Right hindlimb (tissue), 1 donor: ENCODE measurements around the gene OSBPL8.
"Not testable (repeated sequence)": the region's sequence is repeated elsewhere in the genome, so short reads cannot be mapped to it uniquely, and the experiment has no call there.

ENCODE experiments used
- DNase-seq: peaks from one replicate; pipeline ENCODE4 v3.0.0-alpha.2; 2018

Gene OSBPL8

GRCh38 chr12:76519538-76519937, 40.0 kb downstream of the OSBPL8 start:
- DNase-seq: no peak

GRCh38 chr12:76518699-76519098, 40.9 kb downstream of the OSBPL8 start:
- no peak for DNase-seq

GRCh38 chr12:76515271-76515670, 44.3 kb downstream of the OSBPL8 start:
- no peak for DNase-seq

DNA sequence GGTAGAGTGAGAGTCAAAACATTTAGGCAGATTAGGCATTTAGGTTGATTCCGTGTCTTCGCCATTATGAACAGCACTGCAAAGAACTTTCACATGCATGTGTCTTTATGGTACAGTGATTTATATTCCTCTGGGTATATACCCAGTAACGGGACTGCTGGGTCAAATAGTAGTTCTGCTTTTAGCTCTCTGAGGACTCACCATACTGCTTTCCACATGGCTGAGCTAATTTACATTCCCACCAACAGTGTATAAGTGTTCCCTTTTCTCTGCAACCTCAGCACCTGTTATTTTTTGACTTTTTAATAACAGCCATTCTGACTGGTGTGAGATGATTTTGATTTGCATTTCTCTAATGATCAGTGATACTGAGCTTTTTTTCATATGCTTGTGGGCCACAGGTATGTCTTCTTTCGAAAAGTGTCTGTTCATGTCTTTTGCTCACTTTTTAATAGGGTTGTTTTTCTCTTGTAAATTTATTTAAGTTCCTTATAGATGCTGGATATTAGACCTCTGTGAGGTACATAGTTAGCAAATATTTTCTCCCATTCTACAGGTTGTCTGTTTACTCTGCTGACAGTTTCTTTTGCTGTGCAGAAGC, 48.4 kb downstream of the OSBPL8 start:
- not testable (repeated sequence) for DNase-seq

- no peak for DNase-seq
These were observed 51.2 kb downstream of the OSBPL8 start for GRCh38 chr12:76508128-76508980.

DNA sequence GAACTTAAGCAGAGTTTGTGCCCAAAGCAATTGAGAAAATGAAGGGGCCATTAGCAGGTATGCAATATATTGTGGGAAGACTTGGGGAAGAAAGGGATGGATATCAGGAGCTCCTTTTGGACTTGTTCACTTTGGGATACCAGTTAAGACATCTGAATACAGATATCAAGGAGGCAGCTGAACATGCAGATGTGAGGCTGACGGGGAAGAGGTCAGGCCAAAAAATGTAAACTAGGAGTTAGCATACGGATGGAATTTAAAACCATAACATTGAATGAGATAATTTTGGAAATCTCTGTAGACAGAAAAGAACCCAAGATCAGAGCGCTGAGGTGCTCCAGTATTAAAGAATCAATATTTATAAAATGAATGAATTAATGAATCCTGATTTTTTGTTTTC, 53.4 kb downstream of the OSBPL8 start:
- DNase-seq: no peak

DNA sequence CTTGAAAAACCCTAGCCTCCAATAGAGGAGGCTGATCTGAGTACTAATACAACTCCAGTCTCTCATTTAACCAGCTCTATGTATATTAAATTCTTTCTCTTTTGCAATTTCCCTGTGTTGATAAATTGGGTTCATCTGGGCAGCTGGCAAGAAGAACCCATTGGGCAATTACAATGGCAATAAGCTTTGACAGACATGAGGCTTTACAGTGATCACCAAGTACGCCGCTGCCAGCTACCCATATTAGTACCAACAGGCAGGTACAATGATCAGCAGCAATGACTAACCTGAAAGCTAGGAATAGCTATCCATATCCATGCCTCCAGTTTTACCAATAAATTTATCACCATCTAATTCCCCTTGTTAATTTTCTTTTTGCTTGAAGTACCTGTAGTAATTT, 54.5 kb downstream of the OSBPL8 start:
- no peak for DNase-seq

GRCh38 chr12:76504606-76505005, 55.0 kb downstream of the OSBPL8 start:
- no peak for DNase-seq

- no peak for DNase-seq
These were observed 55.6 kb downstream of the OSBPL8 start for GRCh38 chr12:76503957-76504356.

DNA sequence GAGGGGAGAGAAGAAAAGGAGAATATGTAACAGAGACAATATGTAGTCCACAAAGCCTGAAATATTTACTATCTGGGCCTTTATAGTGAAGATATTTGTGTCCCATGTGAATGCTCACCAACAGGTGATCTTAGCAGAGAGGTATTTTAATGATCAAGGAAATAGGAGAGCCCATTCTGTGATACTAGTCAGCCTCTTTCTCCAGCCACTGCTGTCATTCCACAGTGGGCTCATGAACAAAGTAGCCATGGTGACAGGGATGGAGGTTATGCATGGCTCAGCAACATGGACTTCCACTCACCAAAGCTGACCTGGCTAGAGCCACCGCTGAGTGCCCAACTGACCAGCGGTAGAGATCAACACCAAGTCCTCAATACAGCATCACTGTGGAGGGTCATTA, 58.2 kb downstream of the OSBPL8 start:
- no peak for DNase-seq

- DNase-seq: not testable (repeated sequence)
These were observed 60.4 kb downstream of the OSBPL8 start for GRCh38 chr12:76499136-76499535.

DNA sequence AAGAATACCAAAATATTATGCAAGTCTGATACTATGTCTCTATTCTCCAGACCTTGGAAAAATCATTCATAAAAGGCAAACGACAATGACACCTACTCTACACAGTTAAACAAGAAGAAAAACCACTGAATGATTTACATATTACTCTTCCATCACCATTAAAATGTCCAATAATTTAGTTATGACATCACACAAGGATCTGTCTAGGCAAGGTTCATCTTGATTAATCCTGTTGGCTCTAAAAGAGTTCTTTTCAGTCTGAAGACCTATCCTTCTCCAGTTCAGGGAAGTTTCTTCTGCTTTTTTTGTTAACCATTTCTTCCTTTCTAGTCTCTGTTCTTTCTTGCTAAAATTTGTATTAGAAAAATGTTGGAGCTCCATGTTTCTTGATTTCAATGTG, 64.0 kb downstream of the OSBPL8 start:
- DNase-seq: no peak

DNA sequence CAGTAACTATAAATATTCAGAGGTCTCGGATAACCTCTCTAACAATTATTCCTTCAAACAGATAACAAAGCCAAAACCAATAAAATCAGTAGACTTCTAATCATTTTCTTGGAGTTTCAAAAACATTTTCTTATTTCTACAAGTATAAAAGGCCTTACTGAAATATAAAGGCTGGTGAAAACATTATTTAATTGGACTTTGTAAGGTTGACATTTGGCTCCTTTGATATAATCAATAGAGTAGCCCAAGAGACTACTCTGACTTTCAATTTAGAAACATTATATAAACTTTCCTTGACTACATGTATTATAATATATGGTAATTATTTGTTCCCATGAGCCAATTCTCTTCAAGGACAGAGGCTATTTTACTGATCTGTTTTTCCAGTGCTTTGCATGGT, 68.3 kb downstream of the OSBPL8 start:
- DNase-seq: no peak

GRCh38 chr12:76490763-76491162, 68.8 kb downstream of the OSBPL8 start:
- no peak for DNase-seq

- no peak for DNase-seq
These were observed 69.8 kb downstream of the OSBPL8 start for GRCh38 chr12:76489737-76490136.

GRCh38 chr12:76486011-76486410, 73.6 kb downstream of the OSBPL8 start:
- no peak for DNase-seq

DNA sequence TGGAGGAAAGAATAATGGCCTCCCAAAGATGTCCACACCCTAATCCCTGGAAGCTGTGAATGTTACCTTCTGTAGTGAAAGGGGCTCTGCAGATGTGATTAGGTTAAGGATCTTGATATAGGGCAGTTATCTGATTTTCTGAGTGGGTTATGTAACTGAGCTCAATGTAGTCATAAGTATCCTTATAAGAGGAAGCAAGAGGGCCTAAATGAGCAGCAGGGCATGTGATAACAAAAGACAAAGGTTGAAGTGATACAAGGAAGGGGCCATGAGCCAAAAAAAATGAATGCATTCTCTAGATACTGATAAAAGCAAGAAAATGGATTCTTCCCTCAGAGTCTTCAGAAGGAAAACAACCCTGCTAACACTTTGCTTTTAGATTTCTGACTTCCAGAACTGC, 78.8 kb downstream of the OSBPL8 start:
- no peak for DNase-seq

- no peak for DNase-seq
These were observed 81.5 kb downstream of the OSBPL8 start for GRCh38 chr12:76478045-76478444.

DNA sequence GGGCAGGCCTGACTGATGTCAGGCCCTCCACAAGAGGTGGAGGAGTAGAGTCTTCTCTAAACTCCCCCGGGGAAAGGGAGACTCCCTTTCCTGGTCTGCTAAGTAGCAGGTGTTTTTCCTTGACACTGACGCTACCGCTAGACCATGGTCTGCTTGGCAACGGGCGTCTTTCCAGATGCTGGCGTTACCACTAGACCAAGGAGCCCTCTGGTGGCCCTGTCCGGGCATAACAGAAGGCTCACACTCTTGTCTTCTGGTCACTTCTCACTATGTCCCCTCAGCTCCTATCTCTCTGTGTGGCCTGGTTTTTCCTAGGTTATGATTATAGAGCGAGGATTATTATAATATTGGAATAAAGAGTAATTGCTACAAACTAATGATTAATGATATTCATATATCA, 86.7 kb downstream of the OSBPL8 start:
- DNase-seq: not testable (repeated sequence)

- no peak for DNase-seq
These were observed 88.0 kb downstream of the OSBPL8 start for GRCh38 chr12:76471579-76471978.

DNA sequence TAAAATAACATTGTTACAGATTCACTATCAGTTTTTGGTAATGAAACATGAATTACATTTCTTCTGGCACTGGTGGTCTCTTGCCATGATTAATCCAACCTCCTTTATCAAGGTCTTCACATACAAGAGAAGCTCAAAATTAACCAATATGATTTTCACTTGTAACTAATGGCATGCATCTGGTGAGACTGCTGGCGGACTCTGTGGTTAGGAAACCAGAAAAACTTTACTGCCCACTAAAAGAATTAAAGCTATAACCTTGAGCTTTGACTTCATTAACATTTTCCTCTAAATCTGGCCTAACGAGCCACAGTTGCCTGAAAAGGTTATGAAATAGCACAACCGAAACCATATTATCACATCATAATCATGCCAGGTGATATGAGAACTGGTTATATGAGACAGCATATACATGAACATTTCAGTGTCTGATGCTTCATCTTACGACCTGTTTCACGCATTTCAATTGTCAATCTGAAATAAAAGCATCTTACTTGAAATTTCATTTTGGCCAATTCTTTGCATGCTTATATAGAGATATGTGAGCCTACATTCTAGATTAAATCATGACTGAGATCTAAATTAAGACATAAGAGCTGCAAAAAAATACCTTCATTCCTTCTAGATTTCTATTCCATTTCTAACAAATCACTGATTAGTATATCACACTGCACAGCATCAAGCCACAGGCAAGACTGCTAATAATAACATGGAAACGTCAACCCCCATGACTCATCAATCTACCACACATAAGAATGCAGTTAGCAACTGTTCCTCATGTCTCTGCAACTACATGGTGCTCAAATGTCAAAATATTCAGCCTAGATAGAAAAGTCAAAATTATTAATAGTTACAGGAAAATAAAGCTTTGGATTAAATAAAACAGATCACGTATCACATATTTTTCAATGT, 89.3 kb downstream of the OSBPL8 start:
- no peak for DNase-seq

GRCh38 chr12:76464631-76465166, 94.9 kb downstream of the OSBPL8 start:
- DNase-seq: no peak

GRCh38 chr12:76462668-76463224, 96.8 kb downstream of the OSBPL8 start:
- no peak for DNase-seq
